ENCODE results near the gene TSPAN17.

- TF ChIP-seq CTCF (IDR thresholded peaks at IDR 0.05) (no peak), POLR2A (IDR thresholded peaks at IDR 0.05) (no peak)
Measured at GRCh38 chr5:176690911-176691310, 43.6 kb downstream of the TSPAN17 start.
